ENCODE data around the gene ZFYVE27. TPM values are rescaled to one million over a fixed set of nuclear protein-coding genes. Genes with fewer than 3 reads are reported as not detected.
"Not testable (repeated sequence)": the region's sequence is repeated elsewhere in the genome, so short reads cannot be mapped to it uniquely, and the experiment has no call there.

The ZFYVE27 gene
- 35.0 and 40.2 TPM in 2 replicates for total RNA-seq

DNA sequence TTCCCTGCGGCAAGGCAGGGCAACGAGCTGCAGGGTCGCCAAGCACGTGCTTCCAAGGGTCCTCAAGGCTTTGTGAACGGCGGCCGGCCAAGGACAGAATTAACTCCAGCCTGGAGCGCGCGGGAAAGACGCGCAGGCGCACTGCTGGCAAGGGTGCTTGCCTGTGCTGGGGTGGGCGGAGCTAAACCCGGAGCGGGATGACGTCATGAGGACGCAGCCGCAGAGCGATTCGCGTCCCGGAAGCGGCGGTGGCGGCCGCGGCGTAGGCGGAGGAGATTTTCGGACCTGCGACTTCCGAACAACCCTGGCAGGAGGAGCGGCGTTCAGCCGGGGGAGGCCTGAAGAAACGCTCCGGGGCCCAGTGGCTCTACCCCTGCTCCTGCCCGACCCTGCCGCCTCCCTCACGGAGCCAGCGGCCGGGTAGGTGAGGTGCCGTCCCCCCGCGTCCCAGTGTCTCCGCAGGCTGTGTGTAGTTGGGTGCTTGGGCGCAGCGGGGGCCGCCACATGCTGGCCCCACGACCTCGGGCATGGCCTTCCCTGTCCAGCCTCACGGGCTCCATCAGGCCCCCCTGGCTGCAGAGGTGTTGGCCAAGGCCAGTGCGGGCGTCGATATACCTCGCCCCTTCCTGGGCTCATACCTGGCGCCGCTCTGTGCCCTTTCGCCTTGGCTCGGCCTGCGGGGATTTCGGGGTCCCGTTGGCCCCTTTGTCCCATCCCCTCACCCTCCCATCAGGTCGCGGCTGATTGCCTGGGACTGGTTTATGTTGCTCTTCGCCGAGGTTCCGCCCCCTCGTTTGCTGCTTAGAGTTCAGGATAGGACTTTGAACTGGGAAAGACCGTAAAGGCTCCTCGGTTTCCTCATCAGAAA lies at the start of gene ZFYVE27:
Gene ZFYVE27 (plus strand): TSS at position 227 of the 868 bp plus-strand sequence. CDS start 1,350 bp downstream, outside the sequence.
- Mint-ChIP-seq H3K27ac (peak within 1 kb of the TSS; percentile 93), H3K4me3 (ENCODE audit: low read depth) (peak within 1 kb of the TSS; percentile 93), H3K27me3 (ENCODE audit: low read depth) (no peaks in the 10 kb centered on the region), H3K4me1 (ENCODE audit: low read depth) (peaks cover 36% of the 10 kb centered on the region), H3K9me3 (peaks cover 3% of the 10 kb centered on the region), H3K36me3 (ENCODE audit: low read depth) (peaks cover 42% of the 10 kb centered on the region)
- DNase-seq (ENCODE audit: low spot score) = peak; percentile 94
- intact Hi-C loops (cut with micrococcal nuclease) = loop anchor here (1.0 kb wide), 1 partner anchor 50 kb away; the partner anchor contains the start of gene AVPI1

DNA sequence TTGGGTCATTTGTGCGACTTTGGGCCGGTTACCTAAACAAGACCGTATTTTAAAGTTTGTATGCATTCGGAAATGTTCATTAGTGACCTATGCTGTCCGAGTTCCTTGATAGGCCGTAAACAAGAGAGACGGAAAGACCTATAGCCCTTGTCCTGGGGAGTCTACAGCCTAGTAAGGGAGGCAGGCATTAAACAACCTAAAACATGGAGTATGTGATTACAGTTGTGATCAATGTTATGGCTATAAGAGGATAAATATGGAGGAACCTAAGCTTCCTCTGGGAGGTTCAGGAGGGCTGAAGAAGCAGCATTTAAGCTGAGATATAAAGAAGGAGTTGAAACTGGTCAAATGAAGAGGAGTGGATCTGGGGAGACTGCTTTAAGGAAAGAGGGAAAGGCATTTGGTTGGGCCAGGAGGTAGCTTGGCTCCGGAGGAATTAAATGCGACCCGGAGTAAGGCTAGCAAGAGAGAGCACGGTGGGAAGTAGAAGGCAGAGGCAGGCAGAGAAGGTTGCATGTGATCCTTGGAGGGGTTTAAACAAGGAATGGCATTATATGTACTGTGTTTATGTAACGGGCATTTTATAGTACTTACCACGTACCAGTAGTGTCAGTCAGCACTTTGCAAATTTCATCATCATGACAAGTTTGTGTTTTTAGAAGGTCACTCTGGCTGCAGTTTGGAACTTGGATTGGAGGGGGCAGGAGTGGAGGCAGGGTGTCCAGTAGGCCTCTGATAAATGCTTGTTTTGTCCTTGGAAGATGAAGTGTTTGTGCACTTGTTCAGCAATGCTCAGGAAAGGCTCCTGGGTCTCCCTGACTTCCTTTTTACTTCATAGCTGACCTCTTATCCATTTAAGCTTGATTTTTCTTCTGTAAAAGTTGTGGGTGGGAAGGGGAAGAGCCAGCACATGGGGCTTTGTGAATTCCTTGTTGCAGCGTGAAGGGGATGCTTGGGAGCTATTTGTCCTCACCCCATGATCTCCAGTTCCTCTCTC lies 48.8 kb upstream of the ZFYVE27 start:
- intact Hi-C loops (cut with micrococcal nuclease) = loop anchor here (1.0 to 5.0 kb wide), 2 partner anchors 46 to 49 kb away; partner anchors contain the start of genes PI4K2A and ZFYVE27
- H3K9me3 Mint-ChIP-seq = no peaks in the 10 kb centered on the region
- peak overlapping the region; percentile 68 for H3K4me3 Mint-ChIP-seq (ENCODE audit: low read depth)
- peaks cover 3% of the 10 kb centered on the region for H3K27me3 Mint-ChIP-seq (ENCODE audit: low read depth)
- H3K4me1 Mint-ChIP-seq (ENCODE audit: low read depth) = peaks cover 17% of the 10 kb centered on the region
- no peak for DNase-seq (ENCODE audit: low spot score)
- H3K27ac Mint-ChIP-seq = peak overlapping the region; percentile 28
- H3K36me3 Mint-ChIP-seq (ENCODE audit: low read depth) = no peaks in the 10 kb centered on the region

DNA sequence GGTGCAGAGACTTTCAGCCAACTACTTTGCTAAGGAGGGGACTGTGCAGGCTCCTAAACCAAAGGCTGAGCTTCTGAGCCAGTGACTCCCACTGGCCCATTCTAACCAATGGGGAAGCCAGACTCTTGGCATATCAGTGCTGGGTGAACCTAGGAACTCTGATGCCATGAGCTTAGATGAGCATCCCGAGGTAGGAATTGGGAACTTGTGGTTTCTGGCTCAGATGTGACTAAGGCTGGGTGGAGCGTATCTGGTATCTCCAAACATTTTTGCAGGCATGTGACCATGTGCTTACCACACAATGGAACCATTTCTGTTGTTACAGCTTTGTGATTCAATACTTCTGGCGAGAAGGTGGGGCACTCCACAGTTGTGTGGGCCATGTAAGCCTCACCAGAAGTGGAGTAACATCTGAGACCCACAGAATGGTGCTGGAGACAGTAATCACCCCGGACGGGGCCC lies 47.3 kb upstream of the ZFYVE27 start:
- intact Hi-C loops (cut with micrococcal nuclease) = loop anchor here (5.0 kb wide), 1 partner anchor 47 kb away; the partner anchor contains the start of gene PI4K2A
- peaks cover 17% of the 10 kb centered on the region for H3K4me1 Mint-ChIP-seq (ENCODE audit: low read depth)
- DNase-seq (ENCODE audit: low spot score) = no peak
- H3K27me3 Mint-ChIP-seq (ENCODE audit: low read depth) = peaks cover 3% of the 10 kb centered on the region
- no peak overlapping the region for H3K4me3 Mint-ChIP-seq (ENCODE audit: low read depth)
- H3K9me3 Mint-ChIP-seq = no peaks in the 10 kb centered on the region
- H3K36me3 Mint-ChIP-seq (ENCODE audit: low read depth) = no peaks in the 10 kb centered on the region
- no peak overlapping the region for H3K27ac Mint-ChIP-seq

GRCh38 chr10:97690133-97690532 lies 46.8 kb upstream of the ZFYVE27 start:
- H3K27ac Mint-ChIP-seq = no peak overlapping the region
- no peak overlapping the region for H3K4me3 Mint-ChIP-seq (ENCODE audit: low read depth)
- DNase-seq (ENCODE audit: low spot score) = no peak
- peaks cover 15% of the 10 kb centered on the region for H3K4me1 Mint-ChIP-seq (ENCODE audit: low read depth)
- peaks cover 3% of the 10 kb centered on the region for H3K27me3 Mint-ChIP-seq (ENCODE audit: low read depth)
- no peaks in the 10 kb centered on the region for H3K36me3 Mint-ChIP-seq (ENCODE audit: low read depth)
- intact Hi-C loops (cut with micrococcal nuclease) = no loop called here
- H3K9me3 Mint-ChIP-seq = no peaks in the 10 kb centered on the region

DNA sequence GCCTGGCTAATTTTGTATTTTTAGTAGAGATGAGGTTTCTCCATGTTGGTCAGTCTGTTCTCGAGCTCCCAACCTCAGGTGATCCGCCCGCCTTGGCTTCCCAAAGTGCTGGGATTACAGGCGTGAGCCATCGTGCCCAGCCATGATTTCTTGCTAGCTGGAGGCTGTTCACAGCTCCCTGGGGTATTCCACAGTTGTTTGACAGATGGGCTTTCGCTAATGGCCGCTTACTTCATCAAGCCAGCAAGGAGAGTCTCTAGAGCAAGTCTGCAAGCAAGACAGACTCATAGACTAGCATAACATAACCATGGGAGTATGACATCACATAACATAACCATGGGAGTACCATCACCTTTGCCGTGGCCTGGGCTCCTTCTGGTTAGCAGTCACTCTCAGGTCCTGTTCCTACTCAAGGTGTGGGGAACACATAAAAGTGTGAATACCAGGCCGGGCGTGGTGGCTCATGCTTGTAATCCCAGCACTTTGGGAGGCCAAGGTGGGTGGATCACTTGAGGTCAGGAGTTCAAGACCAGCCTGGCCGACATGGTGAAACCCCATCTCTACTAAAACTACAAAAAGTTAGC lies 38.8 kb upstream of the ZFYVE27 start:
- intact Hi-C loops (cut with micrococcal nuclease); DNase-seq (ENCODE audit: low spot score); H3K27ac Mint-ChIP-seq; H3K36me3 Mint-ChIP-seq (ENCODE audit: low read depth); H3K4me1 Mint-ChIP-seq (ENCODE audit: low read depth); H3K27me3 Mint-ChIP-seq (ENCODE audit: low read depth); H3K9me3 Mint-ChIP-seq; H3K4me3 Mint-ChIP-seq (ENCODE audit: low read depth): not testable (repeated sequence)

- intact Hi-C loops (cut with micrococcal nuclease) = loop anchor here (2.0 kb wide), 1 partner anchor 29 kb away; no protein-coding TSS in a partner anchor
- H3K4me3 Mint-ChIP-seq (ENCODE audit: low read depth) = no peak overlapping the region
- H3K27me3 Mint-ChIP-seq (ENCODE audit: low read depth) = peaks cover 8% of the 10 kb centered on the region
- H3K36me3 Mint-ChIP-seq (ENCODE audit: low read depth) = no peaks in the 10 kb centered on the region
- H3K9me3 Mint-ChIP-seq = no peaks in the 10 kb centered on the region
- no peaks in the 10 kb centered on the region for H3K4me1 Mint-ChIP-seq (ENCODE audit: low read depth)
- H3K27ac Mint-ChIP-seq = no peak overlapping the region
- DNase-seq (ENCODE audit: low spot score) = peak; percentile 34
Observed at GRCh38 chr10:97701438-97702069, 35.4 kb upstream of the ZFYVE27 start.

GRCh38 chr10:97703398-97704067 lies 33.4 kb upstream of the ZFYVE27 start:
- Mint-ChIP-seq H3K36me3 (ENCODE audit: low read depth) (no peaks in the 10 kb centered on the region), H3K27ac (no peak overlapping the region), H3K4me1 (ENCODE audit: low read depth) (no peaks in the 10 kb centered on the region), H3K4me3 (ENCODE audit: low read depth) (no peak overlapping the region), H3K9me3 (no peaks in the 10 kb centered on the region), H3K27me3 (ENCODE audit: low read depth) (peaks cover 10% of the 10 kb centered on the region)
- intact Hi-C loops (cut with micrococcal nuclease) = no loop called here
- DNase-seq (ENCODE audit: low spot score) = no peak

GRCh38 chr10:97704341-97704740 lies 32.6 kb upstream of the ZFYVE27 start:
- Mint-ChIP-seq H3K4me3 (ENCODE audit: low read depth) (no peak overlapping the region), H3K4me1 (ENCODE audit: low read depth) (peaks cover under 1% of the 10 kb centered on the region), H3K36me3 (ENCODE audit: low read depth) (no peaks in the 10 kb centered on the region), H3K27ac (no peak overlapping the region), H3K27me3 (ENCODE audit: low read depth) (peaks cover 16% of the 10 kb centered on the region), H3K9me3 (no peaks in the 10 kb centered on the region)
- intact Hi-C loops (cut with micrococcal nuclease) = no loop called here
- DNase-seq (ENCODE audit: low spot score) = no peak

DNA sequence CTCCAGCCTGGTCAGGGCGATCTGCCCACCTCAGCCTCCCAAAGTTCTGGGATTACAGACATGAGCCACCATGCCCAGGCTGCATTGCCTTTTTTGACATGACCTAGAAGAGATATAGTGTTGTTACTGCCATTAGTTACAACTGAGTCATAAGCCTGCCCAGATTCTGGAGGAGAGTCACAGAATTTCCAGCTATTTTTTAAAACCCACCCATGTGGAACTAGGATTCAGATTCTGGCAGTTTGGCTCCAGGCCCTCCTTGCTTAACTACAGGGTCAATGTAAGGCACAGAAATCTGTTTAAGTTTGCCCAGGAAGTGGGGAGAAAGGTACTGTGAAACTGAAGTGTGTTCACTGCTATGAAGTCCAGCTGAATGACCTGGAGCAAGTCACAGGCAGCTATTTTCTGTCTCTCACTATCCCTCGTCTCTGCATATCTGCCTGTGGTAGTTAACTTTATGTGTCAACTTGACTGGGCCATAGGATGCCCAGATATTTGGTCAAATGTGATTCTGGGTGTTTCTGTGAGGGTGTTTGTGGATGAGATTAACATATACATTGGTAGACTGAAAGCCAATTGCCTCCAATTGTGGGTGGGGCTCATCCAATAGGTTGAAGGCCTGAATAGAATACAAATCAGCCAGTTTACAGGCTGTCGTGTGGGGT lies 31.8 kb upstream of the ZFYVE27 start:
- H3K4me3 Mint-ChIP-seq (ENCODE audit: low read depth) = no peak overlapping the region
- intact Hi-C loops (cut with micrococcal nuclease) = no loop called here
- no peak for DNase-seq (ENCODE audit: low spot score)
- no peak overlapping the region for H3K27ac Mint-ChIP-seq
- peaks cover 1% of the 10 kb centered on the region for H3K4me1 Mint-ChIP-seq (ENCODE audit: low read depth)
- no peaks in the 10 kb centered on the region for H3K9me3 Mint-ChIP-seq
- H3K36me3 Mint-ChIP-seq (ENCODE audit: low read depth) = no peaks in the 10 kb centered on the region
- H3K27me3 Mint-ChIP-seq (ENCODE audit: low read depth) = peaks cover 18% of the 10 kb centered on the region

DNA sequence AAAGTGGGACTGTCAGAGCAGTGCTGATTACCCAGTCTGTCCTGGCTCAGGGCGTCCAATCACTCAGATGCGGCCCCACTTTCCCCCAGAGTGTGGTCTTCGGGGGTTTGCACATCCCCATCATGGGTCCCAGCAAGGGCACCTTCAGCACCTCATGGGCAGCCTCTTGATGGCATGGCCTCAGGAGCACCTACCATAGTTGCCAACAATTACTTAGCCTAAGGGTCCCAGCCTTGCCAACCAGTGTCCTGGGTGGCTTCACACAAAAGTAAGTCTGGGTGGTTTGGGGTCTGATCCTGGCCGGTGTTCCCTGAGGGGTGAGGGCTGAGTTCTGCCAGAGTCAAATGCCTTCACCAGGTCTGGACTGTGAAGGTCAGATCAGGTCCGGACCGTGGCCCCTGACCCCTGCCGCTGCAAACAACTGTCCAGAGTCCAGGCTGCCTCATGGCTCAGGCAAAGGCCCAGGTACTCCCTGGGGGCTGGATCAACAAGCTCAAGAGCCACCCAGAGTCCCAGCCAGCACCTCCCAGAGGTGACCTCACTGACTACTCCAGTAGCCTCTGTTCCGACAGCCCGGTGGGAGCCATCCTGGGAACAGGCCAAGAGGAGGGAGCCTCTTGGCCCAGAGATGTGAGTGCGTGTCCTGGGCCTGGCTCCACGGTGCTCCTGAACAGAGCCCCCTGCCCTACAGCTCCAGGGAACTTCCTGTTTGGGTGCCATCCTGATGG lies 29.6 kb upstream of the ZFYVE27 start:
- no peak overlapping the region for H3K4me3 Mint-ChIP-seq (ENCODE audit: low read depth)

DNA sequence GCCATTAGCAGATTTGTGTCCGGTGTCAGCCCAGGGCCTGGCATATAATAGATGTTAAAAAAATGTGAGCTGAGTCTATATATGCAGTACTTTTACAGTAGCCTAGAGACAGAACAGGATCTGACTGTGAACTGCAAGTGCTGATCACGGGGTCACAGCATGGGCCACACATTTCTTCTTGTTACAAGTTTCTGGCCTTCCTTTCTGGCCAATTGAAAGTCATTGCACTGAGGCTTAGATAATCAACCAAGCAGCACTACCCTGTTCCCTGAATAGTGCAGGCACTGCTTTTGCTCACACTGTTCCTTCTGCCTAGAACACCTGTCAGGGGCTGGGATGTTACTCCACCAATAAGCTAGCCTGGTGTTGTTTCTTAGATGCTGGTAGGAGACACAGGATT lies 28.8 kb upstream of the ZFYVE27 start:
- Mint-ChIP-seq H3K27ac (no peak overlapping the region), H3K27me3 (ENCODE audit: low read depth) (peaks cover 26% of the 10 kb centered on the region), H3K4me3 (ENCODE audit: low read depth) (no peak overlapping the region), H3K9me3 (no peaks in the 10 kb centered on the region), H3K36me3 (ENCODE audit: low read depth) (no peaks in the 10 kb centered on the region), H3K4me1 (ENCODE audit: low read depth) (peaks cover 5% of the 10 kb centered on the region)
- DNase-seq (ENCODE audit: low spot score) = no peak
- intact Hi-C loops (cut with micrococcal nuclease) = no loop called here

More for the DNA sequence above, 29.6 kb upstream of the ZFYVE27 start:
- intact Hi-C loops (cut with micrococcal nuclease) = no loop called here
- H3K27me3 Mint-ChIP-seq (ENCODE audit: low read depth) = peaks cover 24% of the 10 kb centered on the region
- no peak overlapping the region for H3K27ac Mint-ChIP-seq
- no peaks in the 10 kb centered on the region for H3K9me3 Mint-ChIP-seq
- no peak for DNase-seq (ENCODE audit: low spot score)
- no peaks in the 10 kb centered on the region for H3K36me3 Mint-ChIP-seq (ENCODE audit: low read depth)
- peaks cover 1% of the 10 kb centered on the region for H3K4me1 Mint-ChIP-seq (ENCODE audit: low read depth)

Measured in activated T-helper 2 cell treated with anti-CD3 and anti-CD28 coated beads, Interferon-gamma antibody, Interleukin-2, Interleukin-4, amounts not matched to agents 10 μg/mL and 5 μg/mL and 100 μg/mL, durations not matched to agents 14 hours and 24 hours and 36 hours (primary cell).